DND-41 (cell line): ENCODE results near the gene COMTD1.
"Not testable (repeated sequence)": the region's sequence is repeated elsewhere in the genome, so short reads cannot be mapped to it uniquely, and the experiment has no call there.

Experiments
- ATAC-seq: fragments of 200-7000 bp; cut with Tn5 transposase; 3 replicates; pipeline ENCODE4 v1.9.1; 2021; ENCODE audit warnings: low read depth; ENCODE audit not compliant: insufficient read depth
- DNase-seq: peaks from one replicate; pipeline ENCODE4 v3.0.0-alpha.2; 2020
- H2AFZ ChIP-seq: 2 replicates; pipeline ENCODE4 v1.6.0; 2012; ENCODE audit warnings: low read depth, low read length
- H3K27ac ChIP-seq: 2 replicates; pipeline ENCODE4 v1.5.1; 2012; ENCODE audit warnings: low read length, inconsistent platforms
- H3K27me3 ChIP-seq: fragments of 200-600 bp; sonication (generic); 2 replicates; pipeline ENCODE4 v1.6.0; 2012; ENCODE audit warnings: low read length, mild to moderate bottlenecking, inconsistent platforms; ENCODE audit not compliant: insufficient read depth, poor library complexity
- H3K36me3 ChIP-seq: 2 replicates; pipeline ENCODE4 v1.5.1; 2012; ENCODE audit warnings: low read length, inconsistent platforms; ENCODE audit not compliant: insufficient read depth
- H3K4me1 ChIP-seq: 2 replicates; pipeline ENCODE4 v1.5.1; 2012; ENCODE audit warnings: mild to moderate bottlenecking, low read length; ENCODE audit not compliant: insufficient read depth
- H3K4me2 ChIP-seq: 2 replicates; pipeline ENCODE4 v1.6.0; 2012; ENCODE audit warnings: mild to moderate bottlenecking, moderate library complexity, low read length, inconsistent platforms; ENCODE audit not compliant: insufficient read depth
- H3K4me3 ChIP-seq, 2 experiments: fragments of 200-600 bp in 1 of 2; shearing (Covaris generic) in 1 of 2; 2 replicates each; pipeline ENCODE4 v1.5.1; 2012 to 2016; ENCODE audit warnings: inconsistent platforms in 2 of 2, low read length in 2 of 2, mild to moderate bottlenecking in 2 of 2, low read depth in 1 of 2, moderate library complexity in 1 of 2
- H3K79me2 ChIP-seq: 2 replicates; pipeline ENCODE4 v1.6.0; 2012; ENCODE audit warnings: low read length, inconsistent platforms; ENCODE audit not compliant: insufficient read depth
- H3K9ac ChIP-seq: 2 replicates; pipeline ENCODE4 v1.6.0; 2012; ENCODE audit warnings: low read depth, mild to moderate bottlenecking, inconsistent platforms, low read length, moderate library complexity
- H3K9me3 ChIP-seq: 2 replicates; pipeline ENCODE4 v1.5.1; 2012; ENCODE audit warnings: low read length, moderate library complexity, mild to moderate bottlenecking, inconsistent platforms; ENCODE audit not compliant: insufficient read depth, severe bottlenecking
- H4K20me1 ChIP-seq: 2 replicates; pipeline ENCODE4 v1.6.0; 2012; ENCODE audit warnings: low read length; ENCODE audit not compliant: insufficient read depth
- CTCF ChIP-seq: IDR thresholded peaks from 2 replicates; pipeline ENCODE4 v1.5.1; 2012; ENCODE audit warnings: borderline replicate concordance, low read length, moderate library complexity, mild to moderate bottlenecking; ENCODE audit not compliant: poor library complexity, severe bottlenecking; ENCODE audit errors: extremely low read depth
- EZH2 ChIP-seq: IDR thresholded peaks from 3 replicates; pipeline ENCODE4 v1.6.1; 2012; ENCODE audit warnings: borderline replicate concordance, low read depth, mild to moderate bottlenecking, moderate library complexity, low read length, inconsistent platforms; ENCODE audit not compliant: severe bottlenecking

Gene COMTD1

GRCh38 chr10:75207857-75208144 lies 28.0 kb downstream of the COMTD1 start:
- Histone ChIP-seq H3K79me2 (peaks cover 24% of the 10 kb centered on the region), H3K4me3 (no peak overlapping the region), H3K4me1 (peaks cover 25% of the 10 kb centered on the region), H3K9me3 (no peaks in the 10 kb centered on the region), H2AFZ (no peak overlapping the region), H3K27me3 (no peaks in the 10 kb centered on the region), H3K4me2 (no peak overlapping the region), H3K36me3 (peaks cover 12% of the 10 kb centered on the region), H3K27ac (no peak overlapping the region), H4K20me1 (peaks cover 12% of the 10 kb centered on the region; the same call in 1 of the 2 replicates), H3K9ac (no peak overlapping the region)
- no peak for TF ChIP-seq EZH2
- no peak for ATAC-seq
- no peak for DNase-seq

DNA sequence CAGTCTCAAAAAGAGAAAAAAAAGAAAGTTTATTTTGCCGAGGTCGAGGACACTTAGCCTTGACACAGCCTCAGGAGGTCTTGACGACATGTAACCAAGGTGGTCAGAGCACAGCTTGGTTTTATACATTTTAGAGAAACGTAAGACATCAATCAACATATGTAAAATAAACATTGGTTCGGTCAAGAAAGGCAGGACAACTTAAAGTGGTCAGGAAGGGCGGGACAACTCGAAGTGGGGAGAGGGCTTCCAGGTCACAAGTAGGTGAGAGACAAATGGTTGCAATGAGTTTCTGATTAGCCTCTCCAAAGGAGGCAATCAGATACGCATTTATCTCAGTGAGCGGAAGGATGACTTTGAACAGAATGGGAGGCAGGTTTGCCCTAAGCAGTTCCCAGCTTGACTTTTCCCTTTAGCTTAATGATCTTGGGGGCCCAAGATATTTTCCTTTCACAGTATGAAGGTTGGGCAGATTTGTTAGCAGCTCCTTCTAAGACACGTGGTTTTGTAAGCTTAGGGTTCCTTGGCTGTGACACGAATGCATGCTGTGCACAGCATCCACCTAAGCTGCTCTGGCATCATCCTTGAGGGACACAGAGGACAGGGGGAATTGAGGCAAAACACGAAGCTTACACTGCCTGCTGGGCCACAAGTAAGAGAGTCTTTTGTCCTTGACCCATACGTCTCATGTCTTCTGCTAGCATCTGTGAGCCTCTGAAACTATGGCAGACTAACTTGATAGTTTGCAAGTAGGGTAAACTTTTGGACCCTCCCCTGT lies 28.5 kb downstream of the COMTD1 start:
- no peak overlapping the region for H3K9ac ChIP-seq
- peaks cover 10% of the 10 kb centered on the region; the same call in 1 of the 2 replicates for H4K20me1 ChIP-seq
- TF ChIP-seq CTCF (no peak), EZH2 (no peak)
- H3K4me3 ChIP-seq: no peak overlapping the region
- no peak for ATAC-seq
- H3K4me1 ChIP-seq: peaks cover 19% of the 10 kb centered on the region
- H3K4me2 ChIP-seq: no peak overlapping the region
- no peak overlapping the region for H2AFZ ChIP-seq
- peaks cover 7% of the 10 kb centered on the region for H3K36me3 ChIP-seq
- H3K27me3 ChIP-seq: no peaks in the 10 kb centered on the region
- H3K9me3 ChIP-seq: no peaks in the 10 kb centered on the region
- no peak for DNase-seq
- H3K27ac ChIP-seq: no peak overlapping the region
- H3K79me2 ChIP-seq: peaks cover 19% of the 10 kb centered on the region

DNA sequence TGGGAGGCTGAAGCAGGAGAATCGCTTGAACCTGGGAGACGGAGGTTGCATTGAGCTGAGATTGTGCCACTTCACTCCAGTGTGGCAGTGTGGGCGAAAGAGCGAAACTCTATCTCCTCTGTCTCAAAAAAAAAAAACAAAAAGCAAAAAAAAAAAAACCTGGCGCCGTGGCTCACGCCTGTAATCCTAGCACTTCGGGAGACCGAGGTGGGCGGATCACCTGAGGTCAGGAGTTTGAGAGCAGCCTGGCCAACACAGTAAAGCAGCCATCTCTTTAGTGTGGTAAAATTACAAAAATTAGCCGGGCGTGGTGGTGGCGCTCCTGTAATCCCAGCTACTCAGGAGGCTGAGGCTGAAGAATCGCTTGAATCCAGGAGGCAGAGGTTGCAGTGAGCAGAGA lies 29.1 kb downstream of the COMTD1 start:
- DNase-seq: not testable (repeated sequence)
- H3K4me1 ChIP-seq: peaks cover 13% of the 10 kb centered on the region

DNA sequence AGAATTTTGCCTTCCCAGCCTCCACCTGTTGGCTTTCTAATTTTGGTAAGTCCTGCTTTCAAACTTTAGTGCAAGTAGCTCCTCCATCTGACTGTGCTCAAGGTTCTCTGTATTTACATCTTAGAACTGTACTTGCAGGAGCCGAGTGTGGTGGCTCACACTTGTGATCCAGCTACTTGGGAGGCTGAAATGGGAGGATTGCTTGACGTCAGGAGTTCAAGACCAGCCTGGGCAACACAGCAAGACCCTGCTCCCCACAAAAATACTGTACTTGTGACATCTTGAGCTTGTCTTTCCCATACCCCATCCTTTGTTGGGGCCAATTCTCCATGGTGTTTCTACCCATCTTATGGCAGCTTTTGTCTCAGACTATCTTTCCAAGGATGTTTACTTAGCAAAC lies 29.8 kb downstream of the COMTD1 start:
- no peaks in the 10 kb centered on the region for H3K27me3 ChIP-seq
- no peak overlapping the region for H2AFZ ChIP-seq
- H3K4me3 ChIP-seq: no peak overlapping the region
- H3K79me2 ChIP-seq: peaks cover 5% of the 10 kb centered on the region
- H3K9ac ChIP-seq: no peak overlapping the region
- no peak overlapping the region for H3K4me2 ChIP-seq
- TF ChIP-seq CTCF (no peak), EZH2 (no peak)
- no peaks in the 10 kb centered on the region for H3K9me3 ChIP-seq
- H3K4me1 ChIP-seq: peaks cover 10% of the 10 kb centered on the region
- no peak overlapping the region for H3K27ac ChIP-seq
- DNase-seq (no peak), ATAC-seq (no peak)
- peaks cover under 1% of the 10 kb centered on the region; the same call in 1 of the 2 replicates for H3K36me3 ChIP-seq
- H4K20me1 ChIP-seq: peaks cover under 1% of the 10 kb centered on the region; the same call in 1 of the 2 replicates

More for the DNA sequence above, 29.1 kb downstream of the COMTD1 start:
- not testable (repeated sequence) for H3K27ac ChIP-seq, H2AFZ ChIP-seq, H3K9me3 ChIP-seq, H4K20me1 ChIP-seq, ATAC-seq, H3K27me3 ChIP-seq, H3K4me3 ChIP-seq, H3K9ac ChIP-seq, H3K36me3 ChIP-seq, H3K4me2 ChIP-seq
- peaks cover 12% of the 10 kb centered on the region for H3K79me2 ChIP-seq
